DND-41 (cell line): Measurements from ENCODE around the gene MSRB3.

Source experiments
- CTCF ChIP-seq: IDR thresholded peaks from 2 replicates; pipeline ENCODE4 v1.5.1; 2012; ENCODE audit warnings: borderline replicate concordance, low read length, moderate library complexity, mild to moderate bottlenecking; ENCODE audit not compliant: poor library complexity, severe bottlenecking; ENCODE audit errors: extremely low read depth
- EZH2 ChIP-seq: IDR thresholded peaks from 3 replicates; pipeline ENCODE4 v1.6.1; 2012; ENCODE audit warnings: borderline replicate concordance, low read depth, mild to moderate bottlenecking, moderate library complexity, low read length, inconsistent platforms; ENCODE audit not compliant: severe bottlenecking

GRCh38 chr12:65501935-65502334, 223.5 kb downstream of the MSRB3 start:
- TF ChIP-seq CTCF (no peak), EZH2 (no peak)
